ENCODE measurements around the gene PPIA. TPM values are rescaled to one million over a fixed set of nuclear protein-coding genes. Genes with fewer than 3 reads are reported as not detected.
A peak's percentile ranks its signal among the peaks of the same experiment; 100 is the strongest.

PPIA gene
- total RNA-seq, 1 experiment from 2014 or later: 2,409 TPM

DNA sequence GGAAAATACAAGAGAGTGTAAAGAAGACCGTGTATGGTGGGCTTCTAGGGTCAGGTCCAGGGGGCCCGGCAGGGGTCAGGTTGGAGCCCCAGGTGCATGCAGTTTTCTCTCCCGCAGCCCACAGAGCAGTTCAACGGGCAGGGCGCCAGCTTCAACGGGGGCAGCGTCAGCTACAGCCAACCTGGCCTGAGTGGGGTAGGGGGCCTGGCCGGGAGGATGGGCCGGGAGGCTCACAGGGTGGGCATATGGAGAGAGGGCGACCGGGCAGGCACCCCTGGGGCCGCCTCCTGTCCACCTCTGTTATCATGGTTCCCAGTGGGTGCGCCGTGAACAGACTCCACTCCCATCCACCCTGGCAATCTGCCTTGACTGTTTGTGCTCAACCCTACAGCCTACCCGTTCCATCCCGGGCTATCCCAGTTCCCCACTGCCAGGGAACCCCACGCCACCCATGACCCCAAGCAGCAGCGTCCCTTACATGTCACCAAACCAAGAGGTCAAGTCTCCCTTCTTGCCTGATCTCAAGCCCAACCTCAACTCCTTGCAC lies 36.4 kb upstream of the PPIA start:
- no peak for DNase-seq
- Mint-ChIP-seq H3K4me3 (no peak overlapping the region), H3K27ac (peak overlapping the region in 1 of 3 experiments; percentile 10; a peak in 1 of 7 replicates)

More for the DNA sequence above, 36.4 kb upstream of the PPIA start:
- H3K79me1 ChIP-seq (ENCODE audit: insufficient read depth, low read depth, low read length, poor library complexity, severe bottlenecking): no peaks in the 10 kb centered on the region
- no peak overlapping the region for H2BK15ac ChIP-seq (ENCODE audit: low read depth, low read length)
- no peaks in the 10 kb centered on the region for H4K20me1 ChIP-seq (ENCODE audit: control insufficient read depth, insufficient read depth, insufficient read length)
- H3K9me3 ChIP-seq (ENCODE audit: control insufficient read depth, low read depth, low read length): no peaks in the 10 kb centered on the region
- H3K23ac ChIP-seq (ENCODE audit: insufficient read length, low read depth, low read length): no peak overlapping the region
- Mint-ChIP-seq H3K9me3 (no peaks in the 10 kb centered on the region), H3K27me3 (ENCODE audit: low read depth) (no peaks in the 10 kb centered on the region), H3K4me1 (peaks cover 0 to 2% of the 10 kb centered on the region in 2 experiments; a peak in 2 of 4 replicates), H3K36me3 (ENCODE audit: insufficient read depth in 1 of 3, low read depth in 3 of 3) (peaks cover 28 to 59% (median 53%) of the 10 kb centered on the region in 3 experiments; a peak in 6 of 7 replicates)
- H3K23me2 ChIP-seq (ENCODE audit: insufficient read length, low read depth, low read length, poor library complexity, severe bottlenecking): no peaks in the 10 kb centered on the region
- H3K14ac ChIP-seq (ENCODE audit: insufficient read depth, low read length): no peak overlapping the region
- H3K4me1 ChIP-seq (ENCODE audit: insufficient read depth, low read length): no peaks in the 10 kb centered on the region
- H2AFZ ChIP-seq (ENCODE audit: low read length): no peak overlapping the region
- WGBS (ENCODE audit: extremely low coverage, insufficient read length, low lambda C conversion rate): no CpG with 5 or more reads among the region's 18 CpGs
- H3K18ac ChIP-seq (ENCODE audit: insufficient read length, low read depth, low read length): no peak overlapping the region
- no peak overlapping the region for H2BK20ac ChIP-seq (ENCODE audit: low read depth, low read length, poor library complexity, severe bottlenecking)
- H2AK5ac ChIP-seq (ENCODE audit: insufficient read length, low read length): no peak overlapping the region
- no peak overlapping the region for H3K56ac ChIP-seq (ENCODE audit: insufficient read length, low read depth, low read length)
- no peak overlapping the region for H3K4ac ChIP-seq (ENCODE audit: low read depth, low read length)
- H3K27ac ChIP-seq (ENCODE audit: insufficient read length, low read depth, low read length): no peak overlapping the region
- TF ChIP-seq, protein P1, sequence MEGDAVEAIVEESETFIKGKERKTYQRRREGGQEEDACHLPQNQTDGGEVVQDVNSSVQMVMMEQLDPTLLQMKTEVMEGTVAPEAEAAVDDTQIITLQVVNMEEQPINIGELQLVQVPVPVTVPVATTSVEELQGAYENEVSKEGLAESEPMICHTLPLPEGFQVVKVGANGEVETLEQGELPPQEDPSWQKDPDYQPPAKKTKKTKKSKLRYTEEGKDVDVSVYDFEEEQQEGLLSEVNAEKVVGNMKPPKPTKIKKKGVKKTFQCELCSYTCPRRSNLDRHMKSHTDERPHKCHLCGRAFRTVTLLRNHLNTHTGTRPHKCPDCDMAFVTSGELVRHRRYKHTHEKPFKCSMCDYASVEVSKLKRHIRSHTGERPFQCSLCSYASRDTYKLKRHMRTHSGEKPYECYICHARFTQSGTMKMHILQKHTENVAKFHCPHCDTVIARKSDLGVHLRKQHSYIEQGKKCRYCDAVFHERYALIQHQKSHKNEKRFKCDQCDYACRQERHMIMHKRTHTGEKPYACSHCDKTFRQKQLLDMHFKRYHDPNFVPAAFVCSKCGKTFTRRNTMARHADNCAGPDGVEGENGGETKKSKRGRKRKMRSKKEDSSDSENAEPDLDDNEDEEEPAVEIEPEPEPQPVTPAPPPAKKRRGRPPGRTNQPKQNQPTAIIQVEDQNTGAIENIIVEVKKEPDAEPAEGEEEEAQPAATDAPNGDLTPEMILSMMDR (conservative IDR thresholded peaks at IDR 0.05): no peak
- no peaks in the 10 kb centered on the region for H3K79me2 ChIP-seq (ENCODE audit: insufficient read depth, low read length)
- no peak overlapping the region for H4K5ac ChIP-seq (ENCODE audit: insufficient read length, low read depth, low read length)
- H4K8ac ChIP-seq (replicated peaks; ENCODE audit: insufficient read length, low read depth, low read length): no peak overlapping the region
- no peak overlapping the region for H3K9ac ChIP-seq (ENCODE audit: extremely low read depth, insufficient read length, low read length)
- no peak overlapping the region for H3K4me2 ChIP-seq (ENCODE audit: insufficient read depth, insufficient read length, low read length)
- H2BK12ac ChIP-seq (ENCODE audit: insufficient read length, low read depth, low read length): no peak overlapping the region
- H3T11ph ChIP-seq (ENCODE audit: low read length): no peak overlapping the region
- no peak overlapping the region for H2BK5ac ChIP-seq (ENCODE audit: insufficient read length, low read length)
- H4K91ac ChIP-seq (ENCODE audit: insufficient read length, low read depth, low read length): no peak overlapping the region
- H2BK120ac ChIP-seq (ENCODE audit: low read depth, low read length, poor library complexity, severe bottlenecking): no peak overlapping the region
- H3K27me3 ChIP-seq (ENCODE audit: insufficient read depth, low read length): no peaks in the 10 kb centered on the region

Data from H9 (cell line).